ENCODE data around the gene NUFIP2.
"Not testable (repeated sequence)": the region's sequence is repeated elsewhere in the genome, so short reads cannot be mapped to it uniquely, and the experiment has no call there.

The NUFIP2 gene

DNA sequence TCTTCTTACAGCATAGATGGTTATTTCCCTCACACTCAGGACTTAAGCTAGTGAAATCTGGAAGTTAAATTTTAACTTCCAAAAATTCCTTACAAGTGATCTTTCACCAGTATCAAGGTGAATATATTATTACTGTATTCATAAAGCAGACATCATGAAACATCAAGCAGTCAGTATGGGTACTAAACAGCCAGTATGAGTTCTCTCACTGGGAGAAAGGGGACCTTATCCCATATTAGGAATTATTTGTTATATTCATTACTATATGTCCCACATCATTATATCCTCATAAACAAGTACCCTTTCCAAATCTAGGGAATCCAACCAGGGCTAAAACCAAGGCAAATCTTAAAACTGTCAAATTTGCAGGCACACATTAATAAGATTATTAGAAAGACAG, 15.3 kb downstream of the NUFIP2 start:
- no peak for DNase-seq

DNA sequence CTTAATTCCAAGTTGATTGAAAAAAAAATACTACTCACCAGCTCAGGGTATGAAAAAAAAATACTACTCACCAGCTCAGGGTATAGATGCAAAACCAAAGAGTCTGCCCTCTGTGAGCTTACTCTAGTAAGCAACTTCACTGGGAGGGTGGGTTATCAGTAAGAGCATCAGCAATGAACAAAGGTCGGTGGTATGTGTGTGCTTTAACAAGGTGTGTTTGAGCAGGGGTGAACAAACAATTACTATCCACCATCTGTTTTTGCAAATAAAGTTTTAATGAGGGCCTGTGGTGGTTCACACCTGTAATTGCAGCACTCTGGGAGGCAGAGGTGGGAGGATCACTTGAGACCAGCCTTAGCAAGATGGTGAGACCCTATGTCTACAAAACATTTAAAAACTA, 20.0 kb downstream of the NUFIP2 start:
- no peak for DNase-seq

DNA sequence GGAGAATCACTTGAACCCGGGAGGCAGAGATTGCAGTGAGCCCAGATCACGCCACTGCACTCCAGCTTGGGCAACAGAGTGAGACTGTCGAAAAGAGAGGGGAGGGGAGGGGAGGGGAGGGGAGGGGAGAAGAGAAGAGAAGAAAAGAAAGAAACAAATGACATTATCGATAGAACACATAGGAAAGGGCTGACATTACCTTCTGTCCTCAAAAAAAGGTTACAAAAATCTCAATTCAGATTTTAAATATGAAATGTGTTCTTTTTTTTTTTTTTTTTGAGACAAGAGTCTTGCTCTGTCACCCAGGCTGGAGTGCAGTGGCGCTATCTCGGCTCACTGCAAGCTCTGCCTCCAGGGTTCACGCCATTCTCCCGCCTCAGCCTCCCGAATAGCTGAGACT, 22.0 kb downstream of the NUFIP2 start:
- DNase-seq = not testable (repeated sequence)

DNA sequence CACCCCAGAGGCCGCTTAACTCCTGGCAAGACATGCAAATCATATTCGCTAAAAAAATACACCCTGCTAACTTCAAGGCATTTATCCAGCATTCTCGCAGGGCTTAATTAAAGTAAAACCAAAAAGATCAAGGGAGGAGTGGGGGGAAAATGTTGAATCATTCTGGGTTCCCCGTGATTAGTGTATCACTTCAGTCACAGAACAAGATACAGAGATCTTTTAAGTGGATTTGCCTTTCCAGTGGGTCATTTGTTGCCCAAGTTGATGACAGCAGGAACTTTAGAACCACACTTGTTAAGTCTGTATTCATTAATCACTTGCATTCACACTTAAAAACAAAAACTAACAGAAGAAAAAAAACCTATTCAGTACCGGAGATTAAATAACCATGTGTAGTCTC, 30.0 kb downstream of the NUFIP2 start:
- no peak for DNase-seq

DNA sequence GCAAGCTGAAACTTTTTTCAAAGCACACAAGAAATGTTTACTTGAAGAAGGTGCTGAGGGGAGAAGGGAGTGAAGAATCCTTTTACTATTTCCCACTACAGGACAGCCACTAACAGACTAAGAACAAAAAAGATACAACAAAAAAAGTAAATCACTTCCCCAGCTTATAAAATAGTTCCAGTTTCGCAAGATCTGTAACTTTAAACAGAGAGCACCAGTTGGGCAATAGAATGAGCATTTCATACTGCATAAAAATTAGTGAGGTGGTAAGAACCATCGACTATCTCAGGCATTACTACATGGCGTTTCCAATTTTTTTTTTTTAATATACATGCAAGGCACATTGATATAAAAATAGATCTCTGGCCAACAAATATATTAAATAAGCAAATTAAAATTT, 36.2 kb downstream of the NUFIP2 start:
- no peak for DNase-seq

DNA sequence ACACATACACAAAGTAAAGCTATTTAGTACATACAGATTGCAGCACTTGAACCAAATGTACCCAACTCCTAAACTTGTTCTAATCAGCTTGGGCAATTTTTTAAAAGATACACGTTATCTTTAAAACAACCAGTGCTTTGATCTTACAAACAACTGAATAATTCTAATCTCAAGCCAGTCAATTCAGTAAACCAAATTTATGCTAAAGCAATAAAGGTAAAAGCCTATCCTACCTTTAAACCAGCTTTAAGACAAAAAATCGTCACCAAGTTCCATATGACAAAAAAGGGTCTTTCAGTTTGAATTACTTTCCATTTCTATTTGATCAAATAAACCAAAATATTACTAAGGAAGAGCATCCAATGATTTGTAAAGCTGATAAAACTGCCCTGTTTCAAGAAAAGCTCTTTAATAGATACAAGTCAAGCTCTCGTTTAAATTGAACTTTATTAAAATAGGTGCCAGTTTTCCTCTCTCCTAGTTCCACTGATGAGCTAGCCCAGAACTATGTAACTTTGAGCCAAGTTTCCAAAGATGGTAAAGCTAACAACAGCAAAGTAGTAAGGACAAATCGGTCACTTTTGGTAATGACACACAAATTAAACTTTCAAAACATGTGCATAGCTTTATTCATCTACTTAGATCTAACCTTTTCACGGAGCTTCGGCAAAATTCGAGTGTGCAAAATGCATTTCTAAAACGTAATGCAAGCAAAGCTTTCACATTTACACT, 37.0 kb downstream of the NUFIP2 start:
- no peak for DNase-seq

DNA sequence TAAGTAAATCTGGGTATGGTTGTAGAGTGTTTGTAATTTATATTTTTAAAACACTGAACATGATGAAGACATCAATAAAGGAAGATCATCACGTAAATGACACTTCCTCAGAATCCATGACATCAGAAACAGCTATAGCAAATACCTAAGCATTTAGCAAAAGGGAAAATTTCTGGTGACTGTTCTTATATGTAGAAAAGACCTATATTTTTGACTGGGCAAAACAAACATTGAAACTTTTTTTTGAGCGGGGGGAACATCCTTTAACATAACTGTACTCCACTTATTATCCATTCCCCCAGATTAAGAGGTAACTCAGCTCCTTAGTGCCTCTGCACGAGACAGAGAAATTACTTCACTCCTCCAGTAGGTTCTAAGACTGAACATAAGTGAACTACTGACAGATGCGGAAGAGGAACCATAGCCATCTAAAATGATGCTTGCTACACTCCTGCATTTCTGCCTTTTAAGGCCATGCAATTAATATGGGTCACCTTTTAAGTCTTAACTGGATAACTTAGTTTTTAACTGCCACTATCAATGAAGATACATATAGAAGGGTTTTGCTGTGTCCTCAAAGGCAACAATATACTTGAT, 37.9 kb downstream of the NUFIP2 start:
- DNase-seq = no peak

DNA sequence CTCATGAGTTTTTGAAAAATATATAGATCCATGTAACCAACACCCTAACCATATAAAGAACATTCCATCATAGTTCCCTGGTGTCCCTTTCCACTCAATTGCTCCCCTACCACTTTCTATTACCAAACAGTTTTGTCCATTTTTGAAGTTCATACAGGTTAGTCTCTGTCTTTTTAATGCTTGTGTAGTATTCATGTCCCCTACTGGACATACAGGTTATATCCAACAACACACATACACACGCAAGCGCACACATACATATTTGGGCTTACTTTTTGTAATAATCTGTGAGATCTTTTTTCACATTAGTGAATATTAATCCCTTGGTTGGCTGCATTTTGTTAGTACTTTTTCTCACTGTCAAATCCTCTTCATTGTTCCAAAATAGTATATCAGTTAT, 40.9 kb downstream of the NUFIP2 start:
- no peak for DNase-seq

DNA sequence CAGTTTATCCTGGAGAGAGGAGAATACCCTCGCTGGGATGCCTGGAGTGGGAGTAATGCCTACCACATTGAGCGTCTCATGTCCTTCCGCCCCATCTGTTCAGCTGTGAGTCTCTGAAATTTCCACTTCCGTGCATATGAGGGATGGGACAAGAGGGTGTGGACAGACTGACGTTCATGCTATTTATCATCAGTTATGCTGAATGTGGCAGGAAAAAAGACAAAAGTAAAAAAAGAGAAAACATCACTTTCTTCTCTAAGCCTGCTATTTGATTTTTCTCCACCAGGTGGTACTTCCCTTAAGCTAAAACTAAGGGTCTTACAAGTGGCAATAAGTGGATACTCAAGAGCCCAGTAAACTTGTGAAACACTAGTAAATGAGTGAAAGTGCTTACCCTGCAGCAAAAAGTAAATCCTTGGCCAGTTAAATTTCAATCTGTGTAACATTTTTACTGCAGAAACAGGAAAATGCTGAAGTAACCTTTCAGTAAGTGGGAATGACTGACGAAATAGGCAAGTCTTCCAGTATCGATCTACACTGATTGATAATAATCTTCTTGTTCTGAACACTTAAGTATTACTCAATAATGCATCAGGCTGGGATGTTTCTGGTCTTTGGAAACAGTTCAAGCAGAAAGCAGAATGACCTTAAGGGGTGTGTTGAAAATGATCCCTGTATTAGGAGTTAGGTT, 41.7 kb downstream of the NUFIP2 start:
- DNase-seq = peak; percentile 24

DNA sequence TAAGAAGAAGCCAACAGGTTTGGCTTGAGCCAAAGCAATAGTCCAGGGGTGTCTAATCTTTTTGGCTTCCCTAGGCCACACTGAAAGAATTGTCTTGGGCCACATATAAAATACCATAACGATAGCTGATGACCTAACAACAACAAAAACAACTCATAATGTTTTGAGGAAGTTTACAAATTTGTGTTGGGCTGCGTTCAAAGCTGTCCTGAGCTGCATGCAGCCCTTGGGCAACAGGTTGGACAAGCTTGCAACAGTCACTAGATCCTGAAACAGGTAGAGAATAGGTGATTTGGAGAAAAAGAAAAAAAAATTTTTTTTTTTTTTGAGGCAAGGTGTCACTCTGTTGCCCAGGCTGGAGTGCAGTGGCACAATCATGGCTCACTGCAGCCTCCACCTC, 42.8 kb downstream of the NUFIP2 start:
- DNase-seq = no peak

DNA sequence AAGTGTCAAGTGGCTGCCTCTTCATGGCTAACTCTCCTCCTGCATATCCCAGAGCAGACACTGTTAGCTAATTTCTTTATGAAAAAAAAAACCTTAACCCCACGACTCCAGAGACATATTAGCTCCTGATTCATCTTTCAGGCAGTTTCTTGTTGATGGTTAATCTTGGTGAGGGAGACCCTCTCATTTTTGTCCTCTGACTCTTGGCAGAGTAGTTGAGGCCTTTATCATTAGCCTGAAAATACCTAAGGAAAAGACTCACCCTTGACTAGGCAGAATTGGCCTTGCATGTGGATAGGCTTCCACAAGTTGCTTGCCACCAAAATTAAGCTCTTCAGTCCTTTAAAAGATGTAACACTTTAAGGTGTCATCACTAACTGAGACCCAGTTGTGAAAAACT, 43.3 kb downstream of the NUFIP2 start:
- DNase-seq = no peak

DNA sequence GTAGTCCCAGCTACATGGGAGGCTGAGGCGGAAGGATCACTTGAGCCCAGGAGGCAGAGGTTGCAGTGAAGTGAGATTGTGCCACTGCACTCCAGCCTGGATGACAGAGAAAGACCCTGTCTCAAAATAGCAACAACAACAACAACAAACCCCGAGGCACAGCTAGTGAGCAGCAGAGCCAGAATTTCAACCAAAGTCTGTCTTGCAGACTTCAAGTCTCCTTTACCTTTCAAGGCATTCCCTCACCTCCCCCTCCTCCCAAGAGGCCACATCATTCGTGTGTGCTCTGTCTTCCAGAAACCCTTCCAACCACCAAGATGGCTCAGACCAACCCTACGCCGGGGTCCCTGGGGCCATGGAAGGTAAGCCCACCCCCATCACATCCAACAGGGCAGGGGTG, 45.1 kb downstream of the NUFIP2 start:
- no peak for DNase-seq

DNA sequence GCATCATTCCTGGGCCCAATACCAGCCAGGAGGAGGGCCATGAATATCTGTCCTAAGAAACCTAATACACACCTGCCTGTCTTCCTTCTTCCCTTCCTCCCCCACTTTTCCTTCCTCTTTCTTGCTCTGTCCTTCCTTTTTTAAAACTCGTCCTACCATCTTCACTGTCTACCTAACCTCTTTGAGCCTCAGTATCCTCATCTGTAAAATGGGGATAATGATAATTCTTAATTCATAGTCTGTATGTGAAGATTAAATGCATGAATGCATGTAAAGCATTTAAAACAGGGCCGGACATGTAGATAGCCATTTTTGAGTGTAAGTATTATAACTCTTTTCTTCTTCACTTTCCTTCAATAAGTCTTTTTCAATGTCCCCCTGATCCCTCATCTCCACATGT, 46.7 kb downstream of the NUFIP2 start:
- DNase-seq = no peak

DNA sequence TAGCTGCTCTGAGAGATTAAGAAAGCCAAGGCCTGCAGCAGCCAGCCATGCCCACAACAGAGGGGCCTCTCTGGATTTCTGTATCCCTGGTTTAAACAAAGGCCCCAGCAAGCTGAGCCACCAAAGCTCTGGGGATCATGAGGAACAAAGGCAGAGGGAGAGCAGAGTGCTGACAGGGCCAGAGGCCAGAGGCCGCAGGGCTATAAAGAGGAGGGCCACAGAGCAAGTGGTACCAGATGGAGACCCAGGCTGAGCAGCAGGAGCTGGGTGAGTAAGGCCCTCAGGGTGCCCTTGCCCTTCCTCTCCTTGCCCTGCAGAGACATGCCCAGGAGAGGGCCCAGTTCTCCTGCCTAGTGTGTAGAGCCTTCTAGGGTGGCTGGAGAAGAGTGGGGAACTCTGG, 47.3 kb downstream of the NUFIP2 start, which contains the start of gene CRYBA1:
TSS of gene CRYBA1 (plus strand) at position 232 of the 400 bp plus-strand sequence. CDS start at position 237, 5 bp downstream.
- DNase-seq = no peak

DNA sequence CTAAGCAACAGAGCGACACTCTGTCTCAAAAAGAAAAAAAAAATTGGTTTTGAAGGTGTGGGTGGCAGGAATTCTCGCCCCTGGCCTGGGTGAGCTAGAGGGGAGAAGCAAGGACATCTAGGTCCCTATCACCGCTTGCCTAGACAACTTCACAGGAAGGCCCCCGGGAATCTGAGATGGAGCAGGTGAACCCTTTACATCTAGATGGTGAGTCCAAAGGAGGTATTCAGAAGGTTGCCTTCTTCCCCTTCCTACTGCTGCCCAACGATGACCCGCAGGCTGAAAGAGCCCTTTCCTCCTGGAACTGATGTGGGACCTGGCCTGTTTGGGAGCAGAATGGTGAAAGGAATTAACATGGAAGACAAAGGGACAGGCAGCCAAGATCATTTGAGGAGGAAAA, 48.5 kb downstream of the NUFIP2 start:
- DNase-seq = no peak

DNA sequence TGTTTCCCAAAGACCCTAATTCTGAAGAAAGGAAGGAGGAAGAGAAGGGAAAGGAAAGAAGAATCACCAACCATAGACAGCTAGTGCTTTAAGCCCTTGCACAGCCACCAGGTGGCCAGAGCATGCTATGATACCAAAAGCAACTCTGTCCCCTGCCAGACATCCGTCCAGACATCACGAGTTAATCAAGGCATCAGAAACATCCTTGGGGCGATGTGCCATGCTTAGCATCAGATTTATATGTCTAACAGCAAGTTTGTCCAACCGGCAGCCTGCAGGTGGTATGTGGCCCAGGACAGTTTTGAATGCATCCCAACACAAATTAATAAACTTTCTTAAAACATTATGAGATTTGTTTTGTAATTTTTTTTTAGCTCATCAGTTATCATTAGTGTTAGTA, 50.2 kb downstream of the NUFIP2 start:
- DNase-seq = no peak

DNA sequence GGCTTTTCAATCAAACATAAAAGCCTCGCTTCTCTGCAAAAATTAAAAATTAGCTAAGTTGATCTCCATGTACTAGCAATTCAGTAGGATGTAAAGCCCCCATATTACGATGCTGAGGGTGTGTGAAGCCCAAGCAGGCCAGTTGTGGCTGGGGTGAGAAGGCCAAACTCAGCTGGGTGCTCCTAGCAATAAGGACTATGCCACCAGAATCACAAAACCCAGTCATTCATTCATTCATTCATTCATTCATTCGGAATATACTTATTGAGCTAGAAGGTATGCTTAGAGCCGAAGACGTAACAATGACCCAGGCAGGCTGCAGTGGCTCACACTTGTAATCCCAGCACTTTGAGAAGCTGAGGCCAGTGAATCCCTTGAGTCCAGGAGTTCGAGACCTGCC, 51.2 kb downstream of the NUFIP2 start:
- no peak for DNase-seq

DNA sequence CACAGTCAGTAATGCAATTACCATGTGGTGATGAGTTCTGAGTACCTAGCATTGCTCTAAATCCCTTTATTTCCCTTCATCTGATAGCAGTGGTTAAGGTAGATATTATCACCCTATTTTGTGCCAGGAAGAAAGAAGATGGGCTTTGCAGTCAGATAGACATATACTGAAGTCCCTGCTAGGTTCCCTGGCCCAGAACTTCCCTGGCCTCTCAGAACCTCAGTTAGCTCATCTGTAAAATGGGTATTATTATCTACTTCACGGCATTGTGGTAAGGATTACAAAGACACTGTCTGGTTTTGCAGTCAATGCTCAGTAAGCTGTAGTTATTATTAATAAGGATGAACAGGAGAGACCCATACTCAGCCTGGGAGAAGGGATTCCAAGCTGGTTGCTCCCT, 51.9 kb downstream of the NUFIP2 start:
- no peak for DNase-seq

DNA sequence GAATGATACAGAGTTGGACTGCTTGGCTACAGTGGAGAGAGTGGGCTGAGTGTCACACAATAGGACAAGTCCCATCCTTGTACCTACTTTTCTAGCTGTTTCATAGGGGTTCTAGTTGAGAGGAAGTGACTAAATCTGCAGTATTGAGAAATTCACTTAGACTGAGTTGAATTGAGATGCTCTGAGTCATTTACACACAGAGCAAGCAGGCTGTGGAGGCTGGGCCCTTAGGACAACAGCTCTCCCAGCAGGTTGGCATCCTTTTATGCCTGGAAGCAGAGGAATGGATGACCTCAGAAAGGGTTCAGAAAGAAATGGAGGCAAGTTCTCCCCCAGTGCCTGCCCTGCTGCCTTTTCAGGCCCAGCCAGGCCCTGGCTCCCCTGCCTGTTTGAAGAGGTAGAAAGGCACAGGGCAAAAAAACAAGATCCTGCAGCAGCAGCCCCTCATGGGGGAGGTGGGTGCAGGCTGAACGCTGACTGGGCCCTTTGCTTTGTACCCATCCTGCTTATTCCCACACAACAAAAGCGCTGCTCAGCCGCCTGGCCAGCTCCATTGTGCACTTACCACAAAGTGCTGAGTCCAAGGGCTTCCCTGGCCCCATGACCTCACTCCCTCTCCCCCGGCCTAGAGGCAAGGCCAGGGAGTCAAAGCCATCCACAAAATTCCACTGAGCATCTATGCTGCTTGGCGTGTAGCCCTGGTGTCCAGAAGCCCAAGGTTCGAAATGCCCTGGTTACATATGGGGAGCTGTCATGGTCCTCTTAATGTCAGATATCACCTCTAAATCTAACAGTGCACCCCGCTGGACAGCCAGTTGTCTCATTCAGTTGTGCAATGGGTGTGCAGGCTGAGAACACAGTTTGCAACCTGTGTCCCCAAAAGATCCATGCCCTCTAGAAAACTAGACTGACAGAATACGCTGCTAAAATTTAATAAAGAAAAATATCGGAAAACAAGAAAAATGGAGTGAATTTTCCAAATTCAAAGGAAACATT, 52.7 kb downstream of the NUFIP2 start:
- DNase-seq = no peak

DNA sequence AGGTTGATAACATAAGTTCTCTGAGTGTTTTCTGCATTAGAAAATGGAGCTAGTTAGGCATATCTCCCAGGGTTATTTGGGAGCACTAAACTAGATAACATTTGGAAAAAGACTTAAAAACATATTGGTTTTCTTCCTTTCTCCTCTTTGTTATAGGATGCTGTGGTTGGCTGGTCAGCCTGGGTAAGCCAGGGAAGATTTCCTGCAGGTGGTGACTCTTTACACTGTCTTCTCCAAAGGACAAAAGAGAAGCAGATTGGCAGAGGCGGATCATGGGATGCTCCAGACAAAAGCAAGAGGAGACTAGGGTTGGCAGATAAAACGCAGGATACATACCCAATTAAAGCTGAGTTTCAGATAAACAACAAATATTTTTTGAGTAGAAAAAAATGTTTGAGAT, 53.5 kb downstream of the NUFIP2 start:
- DNase-seq = no peak

DNA sequence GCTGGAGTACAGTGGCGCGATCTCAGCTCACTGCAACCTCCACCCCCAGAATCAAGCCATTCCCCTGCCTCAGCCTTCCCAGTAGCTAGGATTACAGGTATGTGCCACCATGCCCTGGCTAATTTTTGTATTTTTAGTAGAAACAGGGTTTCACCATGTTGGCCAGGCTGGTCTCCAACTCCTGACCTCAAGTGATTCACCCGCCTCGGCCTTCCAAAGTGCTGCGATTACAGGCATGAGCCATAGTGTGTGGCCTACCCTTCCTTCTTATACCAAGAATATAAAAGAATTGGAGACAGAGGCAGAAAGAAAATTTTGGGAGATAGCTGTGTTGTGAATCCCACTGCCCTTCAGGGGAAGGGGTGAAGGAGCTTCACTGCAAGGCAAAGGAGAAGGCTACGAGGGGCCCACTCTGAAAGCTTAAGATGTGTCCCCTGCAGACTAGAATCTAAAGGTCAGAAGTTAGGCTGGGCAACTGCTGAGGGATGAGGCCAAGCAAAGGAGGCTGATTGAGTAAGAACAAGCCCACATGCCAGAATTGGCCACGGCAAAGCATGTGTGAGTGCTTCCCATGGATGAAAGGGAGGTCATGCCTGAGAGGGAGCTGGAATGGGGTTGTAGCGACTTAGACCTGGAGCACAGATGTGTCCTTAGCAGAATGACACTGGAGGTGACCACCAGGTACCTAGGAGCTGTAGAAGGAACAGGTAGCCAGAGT, 55.7 kb downstream of the NUFIP2 start:
- no peak for DNase-seq

DNA sequence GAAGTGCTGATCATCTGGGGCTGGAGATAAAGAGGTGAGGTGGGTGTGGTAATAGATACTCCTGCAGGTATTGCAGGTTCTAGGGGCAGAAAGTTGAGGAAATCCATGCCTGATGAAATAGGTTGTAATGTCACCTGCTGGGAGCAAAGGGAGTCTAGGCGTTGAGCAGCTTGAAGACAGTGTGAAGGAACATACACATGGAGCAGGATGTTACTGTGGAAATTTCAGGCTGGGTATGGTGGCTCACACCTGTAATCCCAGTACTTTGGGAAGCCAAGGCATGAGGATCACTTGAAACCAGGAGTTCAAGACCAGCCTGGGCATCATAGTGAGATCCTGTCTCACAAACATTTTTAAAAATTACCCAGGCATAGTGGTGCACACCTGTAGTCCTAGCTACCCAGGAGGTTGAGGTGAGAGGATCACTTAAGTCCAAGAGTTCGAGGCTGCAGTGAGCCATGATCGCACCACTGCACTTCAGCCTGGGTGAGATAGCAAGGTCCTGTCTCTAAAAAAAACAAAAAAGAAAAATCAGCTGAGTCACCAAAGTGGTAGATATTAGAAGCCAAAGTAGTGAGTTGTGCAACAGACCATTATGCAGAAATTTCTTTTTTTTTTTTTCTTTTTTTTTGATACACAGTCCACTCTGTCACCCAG, 56.3 kb downstream of the NUFIP2 start:
- DNase-seq = no peak
